Hepatocyte (in vitro differentiated cells): ENCODE measurements around the gene PIK3R1. TPM values are rescaled to one million over a fixed set of nuclear protein-coding genes. Genes with fewer than 3 reads are reported as not detected.
A peak's percentile ranks its signal among the peaks of the same experiment; 100 is the strongest.

Experiments used
- DNase-seq: peaks from one replicate; pipeline ENCODE4 v3.0.0-alpha.2; 2016; ENCODE audit warnings: low spot score
- H2AFZ ChIP-seq: fragments of 200-600 bp; sonication (generic); 2 replicates; pipeline ENCODE4 v1.6.0; 2016; ENCODE audit warnings: antibody characterized with exemption, mild to moderate bottlenecking
- H3K27ac ChIP-seq: fragments of 200-600 bp; sonication (generic); 2 replicates; pipeline ENCODE4 v1.5.1; 2016; ENCODE audit warnings: mild to moderate bottlenecking
- H3K27me3 ChIP-seq: fragments of 200-600 bp; sonication (generic); 2 replicates; pipeline ENCODE4 v1.6.1; 2016
- H3K36me3 ChIP-seq: fragments of 200-600 bp; sonication (generic); replicated peaks from 2 replicates; pipeline ENCODE4 v1.5.1; 2016; ENCODE audit warnings: low read depth; ENCODE audit not compliant: insufficient read depth
- H3K4me1 ChIP-seq: fragments of 200-600 bp; sonication (generic); 2 replicates; pipeline ENCODE4 v1.5.1; 2016; ENCODE audit warnings: mild to moderate bottlenecking, moderate library complexity; ENCODE audit not compliant: insufficient read depth
- H3K4me2 ChIP-seq: fragments of 200-600 bp; sonication (generic); 2 replicates; pipeline ENCODE4 v1.6.0; 2016
- H3K4me3 ChIP-seq: fragments of 200-600 bp; sonication (generic); 2 replicates; pipeline ENCODE4 v1.5.1; 2016; ENCODE audit warnings: mild to moderate bottlenecking
- H3K79me2 ChIP-seq: fragments of 200-600 bp; sonication (generic); 2 replicates; pipeline ENCODE4 v1.6.0; 2017; ENCODE audit warnings: mild to moderate bottlenecking
- H3K9me2 ChIP-seq: fragments of 200-600 bp; sonication (generic); replicated peaks from 2 replicates; pipeline ENCODE4 v1.6.0; 2017; ENCODE audit warnings: mild to moderate bottlenecking; ENCODE audit not compliant: insufficient read depth
- H3K9me3 ChIP-seq: fragments of 200-600 bp; sonication (generic); 2 replicates; pipeline ENCODE4 v1.5.1; 2016; ENCODE audit warnings: low read depth, mild to moderate bottlenecking
- H4K20me1 ChIP-seq: fragments of 200-600 bp; sonication (generic); 2 replicates; pipeline ENCODE4 v1.6.0; 2016; ENCODE audit warnings: mild to moderate bottlenecking; ENCODE audit not compliant: insufficient read depth, poor library complexity, severe bottlenecking
- CTCF ChIP-seq: fragments of 200-600 bp; sonication (generic); IDR thresholded peaks from 2 replicates; pipeline ENCODE4 v1.5.1; 2016; ENCODE audit warnings: antibody characterized with exemption, mild to moderate bottlenecking; ENCODE audit not compliant: poor library complexity
- EZH2 ChIP-seq: fragments of 200-600 bp; sonication (generic); IDR thresholded peaks from 2 replicates; pipeline ENCODE4 v1.6.1; 2016; ENCODE audit warnings: antibody characterized with exemption, mild to moderate bottlenecking, borderline replicate concordance
- EZH2phosphoT487 ChIP-seq: fragments of 200-600 bp; sonication (generic); IDR thresholded peaks from one replicate; pipeline ENCODE4 v1.6.1; 2018; ENCODE audit warnings: antibody characterized with exemption, mild to moderate bottlenecking, low read depth, moderate library complexity; ENCODE audit not compliant: unreplicated experiment, severe bottlenecking
- WGBS: methylation state at CpG from one replicate; pipeline ENCODE4 v1.1.6; 2016; ENCODE audit warnings: low lambda C conversion rate; ENCODE audit errors: missing lambda C conversion rate; 5-methylcytosine and 5-hydroxymethylcytosine counted together
- polyA plus RNA-seq: library from polyadenylated mRNA; unstranded; fragments of >200 nt; fragmentation: Nextera tagmentation; extraction: Ambion mirVana; gene quantifications from 2 replicates; pipeline ENCODE4 v1.2.1, GENCODE V29; 2016
- total RNA-seq: library from RNA; depleted of rRNA; stranded (reverse); fragments of >200 nt; gene quantifications from 2 replicates; pipeline ENCODE4 v1.2.3, GENCODE V29; 2014

PIK3R1 gene
- total and polyA plus RNA-seq, 2 experiments from 2014 or later = 38.9 to 109 TPM

GRCh38 chr5:68318955-68319705, 103.6 kb downstream of the PIK3R1 start:
- H3K4me3 ChIP-seq = no peak overlapping the region
- H3K4me1 ChIP-seq = peaks cover 22% of the 10 kb centered on the region
- no peak for DNase-seq
- H3K27me3 ChIP-seq = no peaks in the 10 kb centered on the region
- H3K4me2 ChIP-seq = no peak overlapping the region
- H3K79me2 ChIP-seq = no peaks in the 10 kb centered on the region
- TF ChIP-seq EZH2 (no peak), CTCF (no peak), EZH2phosphoT487 (no peak)
- WGBS = 89% methylated on average over 6 of the region's 6 CpGs
- no peaks in the 10 kb centered on the region for H3K9me3 ChIP-seq
- no peaks in the 10 kb centered on the region for H4K20me1 ChIP-seq
- no peak overlapping the region for H2AFZ ChIP-seq
- H3K27ac ChIP-seq = peak overlapping the region; percentile 58
- no peaks in the 10 kb centered on the region for H3K36me3 ChIP-seq
- no peaks in the 10 kb centered on the region for H3K9me2 ChIP-seq

GRCh38 chr5:68319706-68320412, 104.3 kb downstream of the PIK3R1 start:
- Histone ChIP-seq H2AFZ (no peak overlapping the region), H3K36me3 (no peaks in the 10 kb centered on the region), H3K4me1 (peaks cover 22% of the 10 kb centered on the region), H3K79me2 (no peaks in the 10 kb centered on the region), H3K4me2 (peak overlapping the region; percentile 56), H3K27ac (peak overlapping the region; percentile 58), H4K20me1 (no peaks in the 10 kb centered on the region), H3K4me3 (no peak overlapping the region), H3K9me2 (no peaks in the 10 kb centered on the region), H3K9me3 (no peaks in the 10 kb centered on the region), H3K27me3 (no peaks in the 10 kb centered on the region)
- DNase-seq = no peak
- 61% methylated on average over 4 of the region's 4 CpGs for WGBS
- TF ChIP-seq CTCF = no peak
- no peak for TF ChIP-seq EZH2
- TF ChIP-seq EZH2phosphoT487 = no peak

GRCh38 chr5:68320413-68320986, 104.9 kb downstream of the PIK3R1 start:
- WGBS = 63% methylated on average over 5 of the region's 5 CpGs
- Histone ChIP-seq H3K9me3 (no peaks in the 10 kb centered on the region), H3K27ac (peak overlapping the region; percentile 58), H3K9me2 (no peaks in the 10 kb centered on the region), H3K4me2 (peak overlapping the region; percentile 56), H3K27me3 (no peaks in the 10 kb centered on the region), H4K20me1 (no peaks in the 10 kb centered on the region), H3K36me3 (no peaks in the 10 kb centered on the region), H3K4me3 (no peak overlapping the region), H3K4me1 (peaks cover 22% of the 10 kb centered on the region), H2AFZ (no peak overlapping the region), H3K79me2 (no peaks in the 10 kb centered on the region)
- no peak for DNase-seq
- TF ChIP-seq EZH2phosphoT487 = no peak
- TF ChIP-seq CTCF = no peak
- no peak for TF ChIP-seq EZH2
